ENCODE results near the gene CHD1L. TPM values are rescaled to one million over a fixed set of nuclear protein-coding genes. Genes with fewer than 3 reads are reported as not detected.
"Not testable (repeated sequence)": the region's sequence is repeated elsewhere in the genome, so short reads cannot be mapped to it uniquely, and the experiment has no call there.

The CHD1L gene
- total and polyA plus RNA-seq, 2 donors: 12.5 to 29.8 TPM

DNA sequence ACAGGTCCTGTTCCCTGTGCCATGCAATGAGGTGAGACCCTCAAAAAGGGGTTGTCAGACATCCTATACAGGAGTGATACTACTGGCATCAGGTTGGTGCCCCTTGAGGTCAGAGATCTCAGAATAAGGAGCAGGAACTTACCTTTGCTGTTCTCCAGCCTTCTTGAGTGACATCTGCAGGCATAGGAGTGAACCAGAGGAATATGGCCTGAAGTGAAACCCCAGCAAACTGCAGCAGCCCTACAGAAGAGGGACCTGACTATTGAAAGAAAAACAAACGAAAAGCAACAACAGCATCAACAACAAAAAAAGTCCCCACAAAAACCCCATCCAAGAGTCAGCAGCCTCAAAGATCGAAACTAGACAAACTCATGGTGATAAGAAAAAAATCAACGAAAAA is 74.5 kb downstream of the CHD1L start:
- H3K4me3 ChIP-seq (ENCODE audit: low read depth, low read length): no peak overlapping the region
- no peaks in the 10 kb centered on the region for H3K4me1 ChIP-seq (ENCODE audit: insufficient read depth)
- H3K36me3 ChIP-seq (ENCODE audit: insufficient read depth): no peaks in the 10 kb centered on the region
- DNase-seq (ENCODE audit: extremely low spot score): no peak
- no peak overlapping the region for H3K27ac ChIP-seq (ENCODE audit: low read depth)
- WGBS: 82% methylated on average over 3 of the region's 3 CpGs

DNA sequence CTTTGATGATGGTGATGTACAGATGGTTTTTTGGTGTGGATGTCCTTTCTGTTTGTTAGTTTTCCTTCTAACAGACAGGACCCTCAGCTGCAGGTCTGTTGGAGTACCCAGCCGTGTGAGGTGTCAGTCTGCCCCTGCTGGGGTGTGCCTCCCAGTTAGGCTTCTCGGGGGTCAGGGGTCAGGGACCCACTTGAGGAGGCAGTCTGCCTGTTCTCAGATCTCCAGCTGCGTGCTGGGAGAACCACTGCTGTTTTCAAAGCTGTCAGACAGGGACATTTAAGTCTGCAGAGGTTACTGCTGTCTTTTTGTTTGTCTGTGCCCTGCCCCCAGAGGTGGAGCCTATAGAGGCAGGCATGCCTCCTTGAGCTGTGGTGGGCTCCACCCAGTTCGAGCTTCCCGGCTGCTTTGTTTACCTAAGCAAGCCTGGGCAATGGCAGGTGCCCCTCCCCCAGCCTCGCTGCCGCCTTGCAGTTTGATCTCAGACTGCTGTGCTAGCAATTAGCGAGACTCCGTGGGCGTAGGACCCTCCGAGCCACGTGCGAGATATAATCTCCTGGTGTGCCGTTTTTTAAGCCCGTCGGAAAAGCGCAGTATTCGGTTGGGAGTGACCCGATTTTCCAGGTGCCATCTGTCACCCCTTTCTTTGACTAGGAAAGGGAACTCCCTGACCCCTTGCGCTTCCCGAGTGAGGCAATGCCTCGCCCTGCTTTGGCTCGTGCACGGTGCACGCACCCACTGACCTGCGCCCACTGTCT is 84.6 kb downstream of the CHD1L start:
- H3K4me1 ChIP-seq (ENCODE audit: insufficient read depth); H3K4me3 ChIP-seq (ENCODE audit: low read depth, low read length): not testable (repeated sequence)
- WGBS: 71% methylated on average over 24 of the region's 26 CpGs

DNA sequence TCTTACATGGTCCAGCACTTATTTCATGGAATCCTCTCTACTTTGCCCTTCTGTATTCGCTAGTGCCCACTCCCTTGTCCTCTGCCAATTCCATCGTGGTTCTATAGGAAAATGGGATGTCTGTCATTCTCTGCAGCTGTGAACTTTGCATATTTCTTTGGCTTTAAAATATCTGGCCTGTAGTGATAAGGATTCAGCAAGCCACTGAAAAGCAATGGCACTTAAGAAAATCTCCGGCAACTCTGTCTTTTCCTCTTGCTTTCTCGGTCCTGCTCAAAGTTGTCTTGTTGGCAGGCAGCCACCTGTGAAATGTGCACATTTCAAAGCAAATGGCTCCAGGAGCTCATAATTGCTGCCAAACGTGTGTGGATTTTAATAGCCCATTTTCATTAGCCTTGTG is 91.8 kb downstream of the CHD1L start:
- DNase-seq (ENCODE audit: extremely low spot score): no peak
- Histone ChIP-seq H3K4me1 (ENCODE audit: insufficient read depth) (no peaks in the 10 kb centered on the region), H3K36me3 (ENCODE audit: insufficient read depth) (no peaks in the 10 kb centered on the region), H3K4me3 (ENCODE audit: low read depth, low read length) (no peak overlapping the region), H3K27ac (ENCODE audit: low read depth) (no peak overlapping the region)
- WGBS: 40% methylated on average over 5 of the region's 5 CpGs

More for the DNA sequence above, 84.6 kb downstream of the CHD1L start:
- DNase-seq (ENCODE audit: extremely low spot score); H3K36me3 ChIP-seq (ENCODE audit: insufficient read depth); H3K27ac ChIP-seq (ENCODE audit: low read depth): not testable (repeated sequence)

DNA sequence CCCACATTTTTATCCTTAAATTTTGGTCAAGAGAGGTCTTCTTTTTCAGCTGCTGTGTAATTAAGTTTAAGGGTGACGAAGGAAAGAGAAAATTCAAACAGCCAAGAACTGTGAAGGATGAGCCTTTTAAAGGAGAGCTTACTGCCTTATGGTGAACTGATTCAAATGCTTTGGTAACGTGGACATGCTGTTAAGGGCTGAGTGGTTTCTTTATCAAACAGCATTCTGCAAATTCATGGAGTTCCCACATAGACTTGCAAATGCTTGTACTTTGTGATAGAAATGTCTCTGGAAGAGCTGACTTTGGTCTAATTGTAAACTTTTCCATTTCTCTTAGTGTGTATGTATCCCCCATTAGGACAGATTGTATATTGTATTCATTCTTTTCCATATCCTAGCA is 93.8 kb downstream of the CHD1L start:
- Histone ChIP-seq H3K4me1 (ENCODE audit: insufficient read depth) (no peaks in the 10 kb centered on the region), H3K27ac (ENCODE audit: low read depth) (no peak overlapping the region)
- 59% methylated on average over 2 of the region's 2 CpGs for WGBS

DNA sequence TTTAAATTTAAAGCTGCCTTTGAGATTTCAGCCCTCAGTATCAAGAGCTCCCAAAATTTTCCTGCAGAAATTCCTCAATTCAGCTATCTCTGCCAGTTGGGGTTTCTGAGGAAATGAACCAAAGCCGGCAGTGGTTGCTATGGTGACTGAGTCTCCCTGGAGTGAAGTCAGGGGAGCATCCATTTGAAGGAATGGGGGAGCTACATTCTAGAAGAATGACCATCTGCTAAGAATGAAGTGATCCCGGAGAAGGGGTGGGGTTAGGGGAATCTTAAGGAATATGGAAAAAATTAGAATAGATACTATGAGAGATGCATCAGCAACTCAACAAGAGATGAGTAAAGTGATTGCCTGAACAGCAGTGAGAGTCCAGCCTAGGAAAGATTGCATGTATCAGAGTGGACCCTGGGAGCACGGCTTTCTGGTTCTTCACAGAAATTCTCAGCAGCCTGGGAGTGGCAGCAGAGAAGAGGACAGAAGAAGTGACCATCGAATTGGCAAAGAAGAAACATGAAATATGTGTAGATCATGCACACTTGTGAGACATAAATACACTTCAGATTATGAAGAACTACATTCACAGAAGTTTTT is 94.7 kb downstream of the CHD1L start:
- DNase-seq (ENCODE audit: extremely low spot score): no peak
- no peak overlapping the region for H3K27ac ChIP-seq (ENCODE audit: low read depth)
- WGBS: 29% methylated on average over 4 of the region's 4 CpGs
- H3K4me3 ChIP-seq (ENCODE audit: low read depth, low read length): no peak overlapping the region
- no peaks in the 10 kb centered on the region for H3K4me1 ChIP-seq (ENCODE audit: insufficient read depth)
- no peaks in the 10 kb centered on the region for H3K36me3 ChIP-seq (ENCODE audit: insufficient read depth)

More for the DNA sequence above, 93.8 kb downstream of the CHD1L start:
- no peaks in the 10 kb centered on the region for H3K36me3 ChIP-seq (ENCODE audit: insufficient read depth)
- DNase-seq (ENCODE audit: extremely low spot score): no peak
- H3K4me3 ChIP-seq (ENCODE audit: low read depth, low read length): no peak overlapping the region

DNA sequence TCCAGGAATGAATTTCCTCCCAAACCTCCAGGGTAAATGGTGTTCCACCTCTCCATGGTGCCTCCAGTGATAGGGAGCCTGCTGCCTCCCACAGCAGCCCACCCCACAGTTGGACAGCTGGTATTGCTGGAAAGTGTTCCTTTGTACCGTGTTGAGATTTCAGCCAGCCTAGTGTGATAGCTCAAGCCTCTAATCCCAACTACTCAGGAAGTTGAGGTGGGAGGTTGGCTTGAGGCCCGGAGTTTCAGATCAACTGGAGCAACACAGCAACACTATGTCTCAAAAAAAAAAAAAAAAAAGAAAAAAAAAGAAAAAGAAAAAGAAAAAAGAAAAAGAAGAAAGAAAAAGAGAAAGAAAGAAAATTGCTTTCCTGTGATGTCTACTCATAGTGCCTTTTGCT is 96.1 kb downstream of the CHD1L start:
- no peak for DNase-seq (ENCODE audit: extremely low spot score)
- H3K4me1 ChIP-seq (ENCODE audit: insufficient read depth): no peaks in the 10 kb centered on the region
- H3K36me3 ChIP-seq (ENCODE audit: insufficient read depth): no peaks in the 10 kb centered on the region
- no peak overlapping the region for H3K4me3 ChIP-seq (ENCODE audit: low read depth, low read length)
- no peak overlapping the region for H3K27ac ChIP-seq (ENCODE audit: low read depth)
- WGBS: 57% methylated on average over 2 of the region's 2 CpGs

DNA sequence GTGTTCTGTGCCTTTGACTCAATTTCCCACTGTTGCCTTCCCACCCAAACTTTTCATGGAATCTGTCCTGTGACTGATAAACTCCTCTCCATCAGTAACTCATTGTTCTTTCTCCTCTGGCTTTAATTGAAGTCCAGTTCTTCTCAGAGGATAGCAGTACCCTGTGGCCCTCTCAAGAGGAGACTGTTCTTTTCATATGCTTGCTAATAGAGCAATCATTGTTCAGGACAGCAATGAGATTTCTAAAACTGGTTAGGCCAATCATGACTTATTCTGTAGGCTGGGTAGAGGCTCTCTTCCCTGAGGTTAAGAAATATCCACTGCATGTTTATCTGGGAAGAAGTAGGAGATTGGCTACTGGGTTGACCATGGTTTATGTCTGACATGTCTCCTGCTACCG is 98.8 kb downstream of the CHD1L start:
- Histone ChIP-seq H3K36me3 (ENCODE audit: insufficient read depth) (no peaks in the 10 kb centered on the region), H3K4me1 (ENCODE audit: insufficient read depth) (no peaks in the 10 kb centered on the region), H3K27ac (ENCODE audit: low read depth) (no peak overlapping the region), H3K4me3 (ENCODE audit: low read depth, low read length) (no peak overlapping the region)
- DNase-seq (ENCODE audit: extremely low spot score): no peak
- WGBS: 88% methylated on average over 1 of the region's 1 CpG

Other genes starting within 250 kb of the CHD1L start
- gene PRKAB2, start 70.2 kb upstream of the CHD1L start, total RNA-seq: 26.9 TPM
- gene PRKAB2, start 70.2 kb upstream of the CHD1L start, polyA plus RNA-seq: 36.0 TPM
- gene FMO5, start 17.3 kb upstream of the CHD1L start, total RNA-seq: 9.5 TPM
- 4.8 TPM for gene FMO5, start 17.3 kb upstream of the CHD1L start, polyA plus RNA-seq

Data from urinary bladder (tissue), 4 donors.